Activated gamma-delta T cell treated with anti-CD3 and anti-CD28 coated beads, Interleukin-2, amount 50 U/mL, for 16 hours (primary cell): ENCODE data around the gene GDF7.
A peak's percentile ranks its signal among the peaks of the same experiment; 100 is the strongest.

Experiments used
- DNase-seq: peaks from one replicate; pipeline ENCODE4 v3.0.0-alpha.2; 2020; ENCODE audit warnings: low read depth

The GDF7 gene

GRCh38 chr2:20661421-20662307, 5.3 kb upstream of the GDF7 start:
- DNase-seq = peak; percentile 45

GRCh38 chr2:20662308-20662937, 4.5 kb upstream of the GDF7 start:
- no peak for DNase-seq

- DNase-seq = no peak
Observed at GRCh38 chr2:20663196-20664070, 3.5 kb upstream of the GDF7 start.

- DNase-seq = no peak
Observed at GRCh38 chr2:20664071-20664390, 2.9 kb upstream of the GDF7 start.

GRCh38 chr2:20664431-20665242, 2.3 kb upstream of the GDF7 start:
- DNase-seq = no peak

- DNase-seq = no peak
Observed at GRCh38 chr2:20665243-20666004, 1.5 kb upstream of the GDF7 start.

GRCh38 chr2:20666005-20666303, 990 bp upstream of the GDF7 start:
- no peak for DNase-seq

- DNase-seq = no peak
Observed at GRCh38 chr2:20667151-20667530, 197 bp downstream of the GDF7 start.

GRCh38 chr2:20667531-20668401, 822 bp downstream of the GDF7 start:
- DNase-seq = no peak

GRCh38 chr2:20668451-20668850, 1.5 kb downstream of the GDF7 start:
- no peak for DNase-seq

- DNase-seq = no peak
Observed at GRCh38 chr2:20668871-20669475, 2.0 kb downstream of the GDF7 start.

- no peak for DNase-seq
Observed at GRCh38 chr2:20669562-20670314, 2.8 kb downstream of the GDF7 start.

GRCh38 chr2:20670315-20671035, 3.5 kb downstream of the GDF7 start:
- DNase-seq = no peak

- no peak for DNase-seq
Observed at GRCh38 chr2:20671036-20671735, 4.2 kb downstream of the GDF7 start.

GRCh38 chr2:20671736-20672080, 4.8 kb downstream of the GDF7 start:
- no peak for DNase-seq

- DNase-seq = no peak
Observed at GRCh38 chr2:20672201-20672951, 5.4 kb downstream of the GDF7 start.

- no peak for DNase-seq
Observed at GRCh38 chr2:20673686-20674308, 6.9 kb downstream of the GDF7 start.
